GM18861 (cell line): ENCODE data around the gene UCP3.

Source experiments
- ATAC-seq: cut with Tn5 transposase; IDR thresholded peaks from one replicate; pipeline ENCODE4 v1.9.1; 2021; ENCODE audit not compliant: unreplicated experiment

Gene UCP3

DNA sequence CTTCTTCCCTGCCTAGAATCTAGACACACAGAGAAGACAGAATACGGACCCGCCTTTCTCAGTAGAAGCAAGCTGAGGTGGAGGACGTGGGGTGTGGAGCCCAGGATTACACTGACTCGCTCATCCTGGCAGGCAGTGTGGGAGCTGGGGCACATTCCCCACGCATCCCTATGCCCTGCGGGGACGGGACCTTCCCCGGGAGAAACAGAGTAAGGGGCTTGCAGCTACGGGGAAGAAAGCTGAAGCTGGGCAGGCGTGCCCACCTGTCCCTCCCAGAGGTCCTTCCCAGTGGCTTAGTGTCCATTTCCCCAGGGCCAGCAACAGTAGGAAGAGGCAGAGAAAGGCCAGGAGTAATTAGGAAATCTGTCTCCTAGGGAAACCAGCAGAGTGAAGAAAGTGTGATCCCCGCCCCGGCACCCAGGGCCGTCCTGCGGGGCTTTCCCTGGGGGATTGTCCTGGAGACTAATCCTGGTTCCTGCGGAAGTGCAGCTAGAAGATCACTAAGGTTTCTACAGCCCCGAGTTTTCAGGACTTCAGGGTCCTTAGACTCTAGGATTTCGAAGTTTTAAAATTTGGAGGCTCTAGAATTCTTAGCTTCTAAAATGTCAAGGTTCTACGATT, 50.3 kb downstream of the UCP3 start:
- no peak for ATAC-seq

DNA sequence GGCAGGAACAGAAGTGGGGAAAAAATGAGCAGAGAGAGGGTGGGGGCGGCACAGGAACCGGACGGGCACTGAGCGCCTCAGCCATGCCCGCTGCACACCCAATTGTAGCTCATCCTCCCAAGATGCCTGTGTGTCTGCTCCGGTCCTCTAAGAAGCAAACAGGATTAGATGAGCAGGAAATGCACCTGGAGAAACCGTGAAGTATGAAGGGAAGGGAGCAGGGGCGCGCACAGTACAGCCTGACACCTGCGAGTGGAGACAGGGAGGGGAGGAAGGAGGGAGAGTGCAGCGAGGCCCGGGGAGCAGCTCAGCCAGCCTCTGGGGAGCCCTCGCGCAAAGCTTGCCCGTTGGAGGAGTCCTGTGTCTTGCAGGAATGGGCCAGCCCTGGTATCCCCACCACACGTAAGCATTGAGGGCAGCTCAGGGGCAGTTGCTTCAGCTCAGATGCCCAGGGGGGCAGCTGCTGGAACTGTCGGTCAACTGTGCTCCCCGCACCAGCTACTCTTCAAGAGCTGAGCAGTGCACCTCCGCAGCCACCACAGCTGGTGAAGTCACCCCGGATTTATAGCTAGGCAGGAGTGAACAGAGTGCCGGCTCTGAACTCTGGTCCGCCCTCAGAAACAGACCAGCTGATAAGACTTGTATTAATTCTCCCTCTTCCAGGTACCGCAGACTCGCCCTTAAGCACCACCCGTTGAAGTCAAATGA, 51.1 kb downstream of the UCP3 start:
- ATAC-seq: no peak

DNA sequence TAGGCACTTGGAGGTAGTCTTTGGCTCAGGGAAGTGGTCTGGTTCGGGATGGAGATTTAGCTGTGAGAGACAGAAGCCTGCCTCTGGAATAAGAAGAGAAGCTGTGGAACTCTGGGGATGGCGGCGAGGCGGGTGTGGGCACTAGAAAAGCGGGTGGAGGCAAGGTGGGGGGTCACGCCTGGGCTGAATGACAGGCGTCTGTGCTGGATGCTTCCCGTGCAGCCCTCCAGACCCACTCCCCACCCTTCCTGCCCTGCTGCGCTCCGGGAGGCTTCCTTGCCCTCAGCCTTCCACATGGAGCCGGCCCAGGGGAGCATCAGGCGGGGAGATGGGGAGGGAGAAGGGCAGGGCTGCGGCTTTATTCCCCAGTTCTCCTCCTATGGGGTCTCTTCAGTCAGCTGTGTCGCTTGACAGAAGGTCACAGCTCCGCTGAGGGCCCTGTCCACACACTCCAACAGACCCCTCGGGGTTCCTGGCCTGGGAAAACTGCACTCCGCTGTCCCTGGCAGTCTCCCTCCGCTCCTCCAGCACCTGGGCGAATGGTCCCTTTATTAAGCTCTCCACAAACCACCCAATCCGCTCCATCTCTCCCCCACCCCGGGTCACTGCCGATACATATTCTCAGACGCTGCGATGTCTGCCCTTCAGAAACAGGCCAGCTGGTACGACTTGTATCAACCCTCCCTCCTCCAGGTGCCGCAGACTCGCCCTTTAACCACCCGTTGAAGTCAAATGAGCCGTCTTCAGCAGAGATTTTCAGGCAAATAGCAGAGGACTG, 51.8 kb downstream of the UCP3 start:
- no peak for ATAC-seq

DNA sequence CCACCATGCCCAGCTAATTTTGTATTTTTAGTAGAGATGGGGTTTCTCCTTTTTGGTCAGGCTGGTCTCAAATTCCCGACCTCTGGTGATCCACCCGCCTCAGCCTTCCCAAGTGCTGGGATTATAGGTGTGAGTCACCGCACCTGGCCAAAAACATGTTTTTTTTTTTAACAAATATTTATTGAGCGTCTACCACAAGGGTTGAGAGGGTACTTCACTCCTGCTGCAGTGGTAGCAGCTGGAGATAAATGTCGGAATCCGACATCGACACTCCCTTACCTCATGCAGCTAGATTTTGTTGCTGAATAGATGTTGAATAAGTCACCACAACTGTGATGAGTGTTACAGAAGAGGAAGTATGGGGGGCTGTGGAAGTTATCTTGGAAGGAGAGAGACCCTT, 57.1 kb downstream of the UCP3 start:
- ATAC-seq: no peak

DNA sequence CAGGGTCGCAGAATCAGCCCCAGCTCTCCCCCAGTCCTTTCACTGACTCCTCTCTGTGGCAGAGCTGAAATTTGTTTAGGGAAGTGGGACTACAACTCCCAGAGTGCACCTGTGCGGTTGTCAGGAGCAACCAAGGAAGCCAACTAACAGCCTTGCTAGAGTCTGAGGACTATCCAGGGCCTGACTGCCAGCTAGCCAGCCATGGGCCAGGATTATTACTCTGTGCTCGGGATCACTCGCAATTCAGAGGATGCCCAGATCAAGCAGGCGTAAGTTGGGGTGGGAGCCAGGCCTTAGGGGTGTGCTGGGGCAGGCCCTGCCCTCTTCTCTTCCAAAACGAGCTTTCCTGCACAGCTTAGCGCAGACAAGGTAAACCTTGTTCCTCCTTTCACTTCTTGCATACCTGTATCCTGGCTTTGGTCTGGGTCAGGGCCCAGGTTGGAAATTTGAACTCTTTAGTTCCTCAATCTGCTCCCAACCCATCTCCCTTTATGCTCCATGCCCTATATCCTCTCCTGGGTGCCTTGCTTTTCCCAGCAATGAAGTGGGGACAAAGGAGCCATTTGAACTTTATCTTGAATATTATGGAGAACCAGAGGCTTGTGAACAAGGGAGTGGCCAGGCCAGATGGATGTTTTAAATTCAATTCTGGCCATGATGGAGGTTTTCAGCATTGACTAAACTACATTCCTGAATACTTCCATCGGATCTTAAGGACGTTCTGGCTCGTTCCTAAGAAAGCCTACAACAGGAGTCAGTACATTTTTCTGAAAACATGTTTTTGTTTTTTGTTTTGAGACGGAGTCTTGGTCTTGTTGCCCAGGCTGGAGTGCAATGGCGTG, 57.8 kb downstream of the UCP3 start, which contains the start of gene DNAJB13:
TSS of gene DNAJB13 (plus strand) at position 158 of the 842 bp plus-strand sequence. CDS start at position 202, 44 bp downstream.
- ATAC-seq: peak; percentile 84
